Esophagus muscularis mucosa (tissue), 3 donors: Measurements from ENCODE around the gene KRT36.

Experiments used
- CTCF ChIP-seq, 3 experiments: fragments of 200-600 bp in 2 of 3; fragments of 450-650 bp in 1 of 3; sonication (generic) in 2 of 3; IDR thresholded peaks; one replicate each; pipeline ENCODE4 v1.5.1; 2017 to 2019; ENCODE audit warnings: antibody characterized with exemption in 3 of 3, mild to moderate bottlenecking in 2 of 3, moderate library complexity in 1 of 3
- EP300 ChIP-seq: sonication (generic); formaldehyde crosslinking; IDR thresholded peaks from one replicate; pipeline ENCODE4 v1.6.1; 2017; ENCODE audit warnings: antibody characterized with exemption

GRCh38 chr17:41491476-41491875 lies 1.8 kb upstream of the KRT36 start:
- no peak for TF ChIP-seq CTCF (IDR thresholded peaks at IDR 0.05)
- TF ChIP-seq EP300: no peak
